HFFc6 (cell line): ENCODE measurements around the gene GID8. TPM values are rescaled to one million over a fixed set of nuclear protein-coding genes. Genes with fewer than 3 reads are reported as not detected.

ENCODE experiments used
- DNase-seq: peaks from one replicate; pipeline ENCODE4 v3.0.0-alpha.2; 2018
- H3K27ac Mint-ChIP-seq: 2 replicates; pipeline ENCODE4 v1.8.0; 2020; ENCODE audit warnings: mild to moderate bottlenecking, mixed read lengths
- H3K27me3 Mint-ChIP-seq: 2 replicates; pipeline ENCODE4 v1.8.0; 2021; ENCODE audit warnings: mild to moderate bottlenecking, moderate library complexity, mixed read lengths; ENCODE audit not compliant: insufficient read depth
- H3K36me3 Mint-ChIP-seq: 2 replicates; pipeline ENCODE4 v1.8.0; 2021; ENCODE audit warnings: low read depth, mixed read lengths
- H3K4me1 Mint-ChIP-seq: 2 replicates; pipeline ENCODE4 v1.8.0; 2020; ENCODE audit warnings: low read depth, mixed read lengths
- H3K4me3 Mint-ChIP-seq: 2 replicates; pipeline ENCODE4 v1.8.0; 2020; ENCODE audit warnings: mild to moderate bottlenecking, moderate library complexity, mixed read lengths
- H3K9me3 Mint-ChIP-seq: 2 replicates; pipeline ENCODE4 v1.8.0; 2020; ENCODE audit warnings: mild to moderate bottlenecking, mixed read lengths
- total RNA-seq, 6 experiments: library from RNA; stranded (reverse); fragmentation: NEBNext Ultra II Directional; extraction: Animal tissue kit (Norgen Biotek cat#: 25700); gene quantifications; 2 replicates in 1 of 6; 3 replicates in 5 of 6; pipeline ENCODE4 v1.2.3, GENCODE V29; 2021
- TF ChIP-seq, protein P1 (sequence below): fragments of 200-600 bp; sonication (generic); IDR thresholded peaks from 2 replicates; pipeline ENCODE4 v1.5.0; 2021; ENCODE audit warnings: antibody characterized with exemption, mild to moderate bottlenecking

The GID8 gene
- total RNA-seq, 6 experiments from 2014 or later = 19.1 to 26.9 (median 22.6) TPM

GRCh38 chr20:62969939-62970306, 32.0 kb downstream of the GID8 start:
- Mint-ChIP-seq H3K4me1 (peaks cover 8% of the 10 kb centered on the region; the same call in 1 of the 2 replicates), H3K36me3 (no peaks in the 10 kb centered on the region), H3K27me3 (peaks cover 39% of the 10 kb centered on the region), H3K4me3 (no peak overlapping the region), H3K27ac (no peak overlapping the region), H3K9me3 (no peaks in the 10 kb centered on the region)
- TF ChIP-seq, protein P1, sequence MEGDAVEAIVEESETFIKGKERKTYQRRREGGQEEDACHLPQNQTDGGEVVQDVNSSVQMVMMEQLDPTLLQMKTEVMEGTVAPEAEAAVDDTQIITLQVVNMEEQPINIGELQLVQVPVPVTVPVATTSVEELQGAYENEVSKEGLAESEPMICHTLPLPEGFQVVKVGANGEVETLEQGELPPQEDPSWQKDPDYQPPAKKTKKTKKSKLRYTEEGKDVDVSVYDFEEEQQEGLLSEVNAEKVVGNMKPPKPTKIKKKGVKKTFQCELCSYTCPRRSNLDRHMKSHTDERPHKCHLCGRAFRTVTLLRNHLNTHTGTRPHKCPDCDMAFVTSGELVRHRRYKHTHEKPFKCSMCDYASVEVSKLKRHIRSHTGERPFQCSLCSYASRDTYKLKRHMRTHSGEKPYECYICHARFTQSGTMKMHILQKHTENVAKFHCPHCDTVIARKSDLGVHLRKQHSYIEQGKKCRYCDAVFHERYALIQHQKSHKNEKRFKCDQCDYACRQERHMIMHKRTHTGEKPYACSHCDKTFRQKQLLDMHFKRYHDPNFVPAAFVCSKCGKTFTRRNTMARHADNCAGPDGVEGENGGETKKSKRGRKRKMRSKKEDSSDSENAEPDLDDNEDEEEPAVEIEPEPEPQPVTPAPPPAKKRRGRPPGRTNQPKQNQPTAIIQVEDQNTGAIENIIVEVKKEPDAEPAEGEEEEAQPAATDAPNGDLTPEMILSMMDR = no peak
- no peak for DNase-seq

DNA sequence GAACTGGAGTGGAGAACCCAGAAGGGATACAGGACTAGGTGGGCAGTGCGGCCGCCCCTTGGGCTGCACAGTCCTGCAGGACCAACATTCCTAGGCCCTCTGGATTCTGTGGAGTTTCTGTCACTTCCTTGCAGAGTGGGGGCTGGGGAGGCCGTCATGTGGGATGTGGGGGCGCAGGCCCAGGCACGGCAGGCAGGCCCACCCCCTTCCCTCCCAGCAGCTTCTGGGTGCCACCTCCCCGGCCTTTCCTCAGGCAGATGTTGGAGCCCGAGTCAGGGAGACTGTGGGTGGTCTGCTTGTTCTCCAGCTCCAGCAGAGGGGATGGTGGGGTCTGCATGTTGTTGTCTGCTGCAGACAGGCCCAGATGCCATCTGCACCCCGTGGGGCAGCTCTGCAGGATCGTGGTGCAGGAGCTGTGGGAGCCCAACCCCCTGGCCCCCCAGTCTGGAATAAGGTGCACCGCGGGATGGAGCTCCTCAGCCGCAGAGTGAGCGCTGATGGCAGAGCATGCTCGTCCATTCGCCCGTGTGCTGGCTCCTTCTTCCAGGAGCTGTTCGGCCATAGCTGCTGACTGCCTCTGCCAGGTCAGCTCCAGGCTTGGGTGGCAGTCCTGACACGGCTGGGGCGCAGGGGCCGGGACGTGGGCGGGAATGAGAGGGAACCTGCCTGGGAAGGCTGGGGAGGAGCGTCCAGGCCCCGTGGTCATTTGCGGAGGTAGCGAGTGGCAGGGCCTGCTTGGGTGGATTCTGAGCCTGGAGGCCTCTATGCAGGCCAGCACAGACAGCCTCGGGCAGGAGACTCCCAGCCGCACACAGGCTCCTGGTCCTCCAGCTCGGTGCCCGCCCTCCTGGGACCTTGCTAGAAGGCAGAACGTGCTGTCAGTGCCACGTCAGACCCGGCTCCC, 32.6 kb downstream of the GID8 start:
- H3K27me3 Mint-ChIP-seq = peaks cover 42% of the 10 kb centered on the region
- no peak for DNase-seq
- H3K4me1 Mint-ChIP-seq = peaks cover 8% of the 10 kb centered on the region; the same call in 1 of the 2 replicates
- TF ChIP-seq, protein P1 = no peak
- no peaks in the 10 kb centered on the region for H3K36me3 Mint-ChIP-seq
- H3K9me3 Mint-ChIP-seq = no peaks in the 10 kb centered on the region
- H3K4me3 Mint-ChIP-seq = no peak overlapping the region
- no peak overlapping the region for H3K27ac Mint-ChIP-seq

DNA sequence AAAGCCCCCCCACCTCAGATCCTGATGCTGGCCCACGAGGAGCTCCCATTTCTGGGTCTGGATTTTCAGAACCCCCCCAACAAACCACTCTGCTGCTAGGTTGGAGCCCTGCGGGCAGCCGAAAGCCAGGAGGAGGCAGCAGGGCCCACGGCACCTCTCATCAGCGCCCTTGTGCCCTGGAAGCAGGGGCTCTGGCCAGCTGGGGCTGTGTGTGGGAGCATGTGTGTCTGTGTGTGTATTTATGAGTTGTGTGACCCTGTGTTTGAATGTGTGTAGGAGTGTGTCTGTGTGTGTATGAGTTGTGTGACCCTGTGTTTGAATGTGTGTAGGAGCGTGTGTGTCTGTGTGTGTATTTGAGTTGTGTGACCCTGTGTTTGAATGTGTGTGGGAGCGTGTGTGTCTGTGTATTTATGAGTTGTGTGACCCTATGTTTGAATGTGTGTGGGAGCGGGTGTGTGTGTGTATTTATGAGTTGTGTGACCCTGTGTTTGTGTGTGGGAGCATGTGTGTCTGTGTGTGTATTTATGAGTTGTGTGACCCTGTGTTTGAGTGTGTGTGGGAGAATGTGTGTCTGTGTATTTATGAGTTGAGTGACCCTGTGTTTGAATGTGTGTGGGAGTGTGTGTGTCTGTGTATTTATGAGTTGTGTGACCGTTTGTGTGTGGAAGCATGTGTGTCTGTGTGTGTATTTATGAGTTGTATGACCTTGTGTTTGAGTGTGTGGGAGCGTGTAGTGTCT, 33.4 kb downstream of the GID8 start:
- TF ChIP-seq, protein P1 = no peak
- H3K27ac Mint-ChIP-seq = no peak overlapping the region
- no peaks in the 10 kb centered on the region for H3K9me3 Mint-ChIP-seq
- H3K4me3 Mint-ChIP-seq = 0 out of 2 replicates have a peak overlapping the region, but pooled peaks have one; percentile 0
- DNase-seq = no peak
- H3K4me1 Mint-ChIP-seq = peaks cover 8% of the 10 kb centered on the region; the same call in 1 of the 2 replicates
- H3K36me3 Mint-ChIP-seq = no peaks in the 10 kb centered on the region
- peaks cover 43% of the 10 kb centered on the region for H3K27me3 Mint-ChIP-seq

DNA sequence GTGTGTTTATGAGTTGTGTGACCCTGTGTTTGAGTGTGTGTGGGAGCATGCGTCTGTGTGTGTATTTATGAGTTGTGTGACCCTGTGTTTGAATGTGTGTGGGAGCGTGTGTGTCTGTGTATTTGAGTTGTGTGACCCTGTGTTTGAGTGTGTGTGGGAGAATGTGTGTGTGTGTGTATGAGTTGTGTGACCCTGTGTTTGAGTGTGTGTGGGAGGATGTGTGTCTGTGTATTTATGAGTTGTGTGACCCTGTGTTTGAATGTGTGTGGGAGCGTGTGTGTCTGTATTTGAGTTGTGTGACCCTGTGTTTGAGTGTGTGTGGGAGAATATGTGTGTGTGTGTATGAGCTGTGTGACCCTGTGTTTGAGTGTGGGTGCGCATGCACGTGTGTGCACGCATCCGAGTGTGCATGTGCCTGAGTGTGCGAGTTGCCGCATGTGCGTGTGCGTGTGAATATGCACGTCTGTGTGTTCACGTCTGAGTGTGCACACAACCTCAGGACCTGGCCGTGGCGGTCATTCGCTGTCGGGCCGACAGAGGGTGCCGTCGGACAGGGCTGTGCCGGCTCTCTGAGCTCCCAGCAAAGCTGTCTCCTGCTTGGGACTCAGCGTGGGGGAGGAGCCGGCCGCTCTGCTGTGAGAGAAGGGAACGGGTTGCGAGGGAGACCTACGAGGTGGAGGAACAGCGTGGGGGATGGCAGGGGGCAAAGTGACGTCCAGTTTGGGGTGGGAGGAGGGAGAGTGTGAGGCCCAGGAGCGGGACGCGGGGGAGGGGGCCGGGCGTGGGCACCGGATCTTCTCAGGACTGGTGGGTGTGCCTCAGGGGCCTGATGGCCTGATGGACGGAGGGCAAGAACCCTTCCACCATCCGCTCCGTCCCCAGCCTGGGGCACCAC, 34.2 kb downstream of the GID8 start:
- peak overlapping the region; percentile 67 for H3K4me3 Mint-ChIP-seq
- no peak overlapping the region for H3K27ac Mint-ChIP-seq
- peak; percentile 77 for DNase-seq
- TF ChIP-seq, protein P1 = peak; percentile 83
- no peaks in the 10 kb centered on the region for H3K9me3 Mint-ChIP-seq
- peaks cover 8% of the 10 kb centered on the region; the same call in 1 of the 2 replicates for H3K4me1 Mint-ChIP-seq
- H3K27me3 Mint-ChIP-seq = peaks cover 44% of the 10 kb centered on the region
- H3K36me3 Mint-ChIP-seq = no peaks in the 10 kb centered on the region
